ENCODE results near the gene UNC93B1. TPM values are rescaled to one million over a fixed set of nuclear protein-coding genes. Genes with fewer than 3 reads are reported as not detected.

The UNC93B1 gene
- total and polyA plus RNA-seq, 2 of the 13 experiments (the other 11 are each of a cell fraction or from before 2014, with no cell fraction given): 8.8 to 18.9 TPM

DNA sequence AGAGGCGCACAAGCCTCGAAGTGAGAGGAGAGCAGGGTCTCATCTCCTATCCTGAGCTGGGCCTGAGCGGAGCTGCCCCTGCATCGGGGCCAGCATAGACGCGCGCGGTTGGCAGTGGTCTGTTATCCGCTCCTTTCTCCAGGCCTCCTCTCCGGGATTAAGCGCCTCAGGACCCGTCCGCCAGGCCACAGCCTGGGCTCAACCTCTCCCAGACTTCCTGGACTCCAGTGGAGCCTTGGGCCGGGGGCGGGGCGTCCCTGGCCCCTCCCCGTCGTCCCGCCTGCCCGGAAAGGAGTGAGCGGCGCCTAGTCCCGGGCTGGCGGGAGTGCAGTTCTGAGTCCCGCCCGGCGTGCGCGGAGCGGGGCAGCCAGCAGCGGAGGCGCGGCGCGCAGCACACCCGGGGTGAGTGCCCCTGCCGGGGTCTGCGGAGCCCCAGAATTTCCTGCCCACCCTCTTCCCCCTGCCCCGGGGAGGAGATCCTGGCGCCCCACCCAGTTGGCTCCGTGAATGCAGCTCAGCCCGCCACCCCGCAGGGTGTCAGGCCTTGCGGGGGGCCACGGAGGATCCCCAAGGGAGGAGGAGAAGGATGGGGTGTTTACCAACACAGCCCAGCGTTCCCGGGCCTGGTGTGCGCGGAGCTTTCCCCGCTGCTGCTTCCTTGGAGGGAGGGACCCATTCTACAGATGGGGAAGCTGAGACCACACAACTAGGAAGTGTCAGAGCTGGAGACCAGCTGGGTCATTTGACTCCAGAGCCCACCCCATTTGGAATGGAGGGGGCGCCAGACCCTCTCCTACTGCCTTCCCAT, 35.0 kb upstream of the UNC93B1 start, which contains the start of gene TCIRG1 (continued):
- TF ChIP-seq AKNA (CRISPR knock-in tag; IDR thresholded peaks at IDR 0.05; ENCODE audit: borderline replicate concordance) (no peak), FOXC1 (CRISPR knock-in tag; IDR thresholded peaks at IDR 0.05; ENCODE audit: borderline replicate concordance) (no peak), ZFP41 (CRISPR knock-in tag; IDR thresholded peaks at IDR 0.05; ENCODE audit: borderline replicate concordance) (no peak), ATF5 (CRISPR knock-in tag; IDR thresholded peaks at IDR 0.05; ENCODE audit: low read depth) (no peak), MTA1 (CRISPR knock-in tag; IDR thresholded peaks at IDR 0.05; ENCODE audit: borderline replicate concordance) (no peak), E2F1 (CRISPR knock-in tag; IDR thresholded peaks at IDR 0.05) (0 out of 2 replicates have a peak, but pooled peaks have one; percentile 45), PRDM10 (CRISPR knock-in tag; IDR thresholded peaks at IDR 0.05; ENCODE audit: low read depth) (no peak), RFX5 (IDR thresholded peaks at IDR 0.05; ENCODE audit: low read depth, low read length) (no peak), ZNF607 (CRISPR knock-in tag; IDR thresholded peaks at IDR 0.05; ENCODE audit: borderline replicate concordance) (peak; percentile 4; the same call in 1 of the 2 replicates), GTF2F1 (IDR thresholded peaks at IDR 0.05; ENCODE audit: low read length) (no peak)
- TF ChIP-seq, protein P1, sequence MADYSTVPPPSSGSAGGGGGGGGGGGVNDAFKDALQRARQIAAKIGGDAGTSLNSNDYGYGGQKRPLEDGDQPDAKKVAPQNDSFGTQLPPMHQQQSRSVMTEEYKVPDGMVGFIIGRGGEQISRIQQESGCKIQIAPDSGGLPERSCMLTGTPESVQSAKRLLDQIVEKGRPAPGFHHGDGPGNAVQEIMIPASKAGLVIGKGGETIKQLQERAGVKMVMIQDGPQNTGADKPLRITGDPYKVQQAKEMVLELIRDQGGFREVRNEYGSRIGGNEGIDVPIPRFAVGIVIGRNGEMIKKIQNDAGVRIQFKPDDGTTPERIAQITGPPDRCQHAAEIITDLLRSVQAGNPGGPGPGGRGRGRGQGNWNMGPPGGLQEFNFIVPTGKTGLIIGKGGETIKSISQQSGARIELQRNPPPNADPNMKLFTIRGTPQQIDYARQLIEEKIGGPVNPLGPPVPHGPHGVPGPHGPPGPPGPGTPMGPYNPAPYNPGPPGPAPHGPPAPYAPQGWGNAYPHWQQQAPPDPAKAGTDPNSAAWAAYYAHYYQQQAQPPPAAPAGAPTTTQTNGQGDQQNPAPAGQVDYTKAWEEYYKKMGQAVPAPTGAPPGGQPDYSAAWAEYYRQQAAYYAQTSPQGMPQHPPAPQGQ (CRISPR knock-in tag; IDR thresholded peaks at IDR 0.05; ENCODE audit: borderline replicate concordance): no peak
- TF ChIP-seq, protein P2, sequence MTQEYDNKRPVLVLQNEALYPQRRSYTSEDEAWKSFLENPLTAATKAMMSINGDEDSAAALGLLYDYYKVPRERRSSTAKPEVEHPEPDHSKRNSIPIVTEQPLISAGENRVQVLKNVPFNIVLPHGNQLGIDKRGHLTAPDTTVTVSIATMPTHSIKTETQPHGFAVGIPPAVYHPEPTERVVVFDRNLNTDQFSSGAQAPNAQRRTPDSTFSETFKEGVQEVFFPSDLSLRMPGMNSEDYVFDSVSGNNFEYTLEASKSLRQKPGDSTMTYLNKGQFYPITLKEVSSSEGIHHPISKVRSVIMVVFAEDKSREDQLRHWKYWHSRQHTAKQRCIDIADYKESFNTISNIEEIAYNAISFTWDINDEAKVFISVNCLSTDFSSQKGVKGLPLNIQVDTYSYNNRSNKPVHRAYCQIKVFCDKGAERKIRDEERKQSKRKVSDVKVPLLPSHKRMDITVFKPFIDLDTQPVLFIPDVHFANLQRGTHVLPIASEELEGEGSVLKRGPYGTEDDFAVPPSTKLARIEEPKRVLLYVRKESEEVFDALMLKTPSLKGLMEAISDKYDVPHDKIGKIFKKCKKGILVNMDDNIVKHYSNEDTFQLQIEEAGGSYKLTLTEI (CRISPR knock-in tag; conservative IDR thresholded peaks at IDR 0.05): no peak
